Stromal cell of bone marrow (primary cell): ENCODE data around the gene PLIN4.
"Not testable (repeated sequence)": the region's sequence is repeated elsewhere in the genome, so short reads cannot be mapped to it uniquely, and the experiment has no call there.

Experiments
- DNase-seq: peaks from one replicate; pipeline ENCODE4 v3.0.0-alpha.2; 2012; ENCODE audit warnings: low read depth

PLIN4 gene

GRCh38 chr19:4543842-4544647 is 25.8 kb upstream of the PLIN4 start:
- DNase-seq = no peak

DNA sequence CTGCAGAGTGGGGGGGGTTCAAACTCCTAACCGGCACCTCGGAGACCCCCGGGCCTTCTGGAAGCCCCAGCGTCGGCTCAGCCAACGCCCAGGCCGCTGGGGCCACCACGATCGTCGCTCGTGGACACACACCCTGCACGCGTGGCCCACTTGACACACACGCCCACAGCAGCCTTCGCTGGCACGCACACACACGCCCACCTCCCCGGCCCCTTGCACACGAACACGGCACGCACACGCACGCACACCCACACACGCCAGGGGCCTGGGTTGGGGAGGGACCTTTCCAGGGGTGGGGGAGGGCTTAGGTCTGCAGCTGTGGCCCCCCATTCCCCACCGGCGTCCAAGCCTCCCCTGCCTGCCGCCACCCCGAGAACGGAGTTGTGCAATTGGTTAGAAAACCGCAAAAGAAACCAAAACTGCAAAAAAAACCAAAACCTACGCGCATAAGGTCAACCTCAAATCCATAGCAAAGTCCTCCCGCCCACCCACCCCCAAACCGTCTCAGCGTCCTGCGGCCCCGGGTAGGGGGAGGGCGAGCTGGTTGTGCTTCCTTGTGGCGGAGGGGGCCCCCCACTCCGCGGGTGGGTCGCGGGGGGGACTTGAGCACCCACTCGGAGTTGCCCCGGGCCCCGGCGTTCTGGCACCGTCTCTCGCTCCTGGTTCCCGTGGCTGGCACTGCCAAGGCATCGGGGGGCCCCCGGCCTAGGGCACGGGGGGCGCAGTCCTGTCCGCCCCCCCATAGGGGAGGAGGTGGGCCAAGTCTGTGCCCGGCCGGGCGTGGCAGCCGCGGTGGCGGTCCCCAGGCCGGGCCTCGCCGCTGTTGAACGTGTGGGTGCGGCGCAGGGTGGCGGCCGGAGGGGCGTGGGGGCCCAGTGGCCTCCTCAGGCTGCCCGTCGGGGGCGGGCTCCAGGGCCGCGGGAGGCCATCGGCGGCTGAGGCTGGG is 24.9 kb upstream of the PLIN4 start:
- DNase-seq = no peak

GRCh38 chr19:4541806-4542145 is 23.5 kb upstream of the PLIN4 start:
- not testable (repeated sequence) for DNase-seq

GRCh38 chr19:4541114-4541805 is 23.0 kb upstream of the PLIN4 start:
- no peak for DNase-seq

- no peak for DNase-seq
Measured at GRCh38 chr19:4539693-4540581, 21.7 kb upstream of the PLIN4 start, which contains the start of gene LRG1. Gene LRG1 (minus strand): TSS chr19:4540036. CDS start chr19:4540013, 23 bp downstream.

- DNase-seq = no peak
Measured at GRCh38 chr19:4539169-4539692, 20.9 kb upstream of the PLIN4 start.

DNA sequence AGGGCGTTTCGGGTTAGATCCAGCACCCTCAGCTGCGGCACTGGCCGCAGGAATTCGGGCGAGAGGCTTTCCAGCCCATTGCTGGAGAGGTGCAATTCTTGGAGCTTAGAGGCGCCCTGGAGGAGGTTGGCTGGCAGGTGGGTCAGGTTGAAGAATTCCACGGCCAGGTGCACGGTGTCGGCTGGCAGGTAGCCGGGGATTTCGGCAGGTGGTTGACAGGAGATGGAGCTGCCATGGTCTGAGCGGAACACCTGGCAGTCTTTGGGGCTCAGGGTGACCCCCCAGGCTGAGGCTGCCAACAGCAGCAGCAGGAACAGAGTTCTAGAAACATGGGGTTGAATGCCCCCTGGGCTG is 20.3 kb upstream of the PLIN4 start:
- no peak for DNase-seq

DNA sequence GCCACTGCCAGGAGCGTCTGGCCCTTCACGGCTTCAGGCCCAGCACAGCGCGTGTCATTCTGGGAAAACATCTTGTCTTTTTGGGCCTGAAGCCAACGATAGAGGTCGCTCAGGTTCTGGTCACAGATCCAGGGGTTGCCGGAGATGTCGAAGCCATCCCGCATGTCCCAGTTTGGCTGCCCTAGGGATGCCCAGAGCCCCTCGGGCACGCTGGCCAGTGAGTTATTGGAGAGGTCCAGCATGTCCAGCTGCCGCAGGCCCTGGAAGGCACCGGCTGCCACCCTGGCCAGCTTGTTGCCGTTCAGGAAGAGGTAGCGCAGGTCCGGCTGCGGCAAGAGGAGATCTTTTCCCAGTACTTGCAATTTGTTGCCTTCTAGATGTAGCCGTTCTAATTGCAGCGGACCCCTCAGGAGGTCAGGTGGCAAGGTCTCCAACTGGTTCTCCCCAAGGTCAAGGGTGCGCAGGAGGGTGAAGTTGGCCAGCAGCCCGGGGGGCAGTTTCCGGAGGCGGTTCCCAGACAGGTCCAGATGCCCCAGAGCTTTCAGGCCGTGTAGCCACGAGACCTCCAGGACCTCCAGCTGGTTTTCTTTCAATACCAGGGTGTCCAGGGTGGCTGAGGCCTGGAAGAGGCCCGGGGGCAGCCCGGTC is 19.8 kb upstream of the PLIN4 start:
- DNase-seq = no peak

DNA sequence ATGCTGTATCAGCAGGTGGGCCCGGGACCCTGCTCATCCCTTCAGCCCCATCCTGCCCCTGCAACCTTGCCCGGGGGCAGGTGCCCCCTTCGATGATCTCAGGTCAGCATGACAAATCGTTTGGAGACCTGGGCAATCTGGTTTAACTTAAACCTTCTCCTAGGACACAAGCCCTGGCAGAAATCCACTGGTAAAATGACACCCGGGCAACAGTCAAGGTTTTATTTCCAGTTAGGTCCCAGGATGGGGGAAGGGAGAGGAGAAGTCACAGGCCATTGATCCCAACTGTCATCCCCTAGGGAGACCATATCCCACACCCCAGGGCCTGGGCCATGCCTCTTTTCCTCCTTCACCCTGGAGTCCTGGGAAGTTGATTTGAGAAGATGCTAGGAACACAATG is 18.5 kb upstream of the PLIN4 start:
- DNase-seq = no peak

DNA sequence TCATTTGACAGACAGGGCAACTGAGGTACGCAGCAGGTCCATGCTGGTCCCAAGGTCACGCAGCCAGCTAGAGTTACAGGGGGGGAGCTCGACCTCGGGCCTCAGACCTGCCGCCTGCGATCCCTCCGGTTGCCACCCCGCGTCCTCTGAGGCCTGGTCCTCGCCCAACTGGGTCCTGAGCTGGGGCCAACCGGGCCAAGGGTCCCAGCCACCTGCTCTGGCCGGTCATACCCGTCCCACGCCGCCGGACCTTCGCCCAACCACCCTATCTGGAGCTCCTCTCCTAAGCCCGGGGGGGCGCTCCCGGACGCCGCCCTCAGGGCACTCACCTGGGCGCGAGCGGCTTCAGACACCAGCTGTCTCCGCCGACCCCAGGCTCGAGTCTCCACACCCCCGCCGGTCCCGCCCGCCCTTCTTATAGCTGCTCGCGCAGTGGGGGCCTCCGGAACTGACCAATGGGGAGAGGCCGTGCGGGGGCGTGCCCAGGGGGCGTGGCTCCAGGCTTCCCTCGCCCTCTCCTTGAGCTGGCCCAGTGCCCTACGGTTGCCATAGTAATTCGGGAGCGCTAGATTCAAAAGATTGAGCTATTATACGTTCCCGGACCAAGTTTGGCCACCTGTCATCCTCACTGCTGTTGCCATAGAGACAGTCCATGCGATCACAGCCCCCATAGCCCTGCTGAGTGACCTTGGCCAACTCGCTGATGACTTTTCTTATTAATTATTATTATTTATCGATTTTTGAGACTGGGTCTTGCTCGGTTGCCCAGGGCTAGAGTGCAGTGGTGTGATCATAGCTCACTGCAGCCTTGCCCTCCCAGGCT is 16.8 kb upstream of the PLIN4 start, which contains the start of gene PLIN5:
Gene PLIN5 (minus strand): TSS at position 389 of the 823 bp plus-strand sequence. CDS start 1,150 bp downstream, outside the sequence.
- DNase-seq = no peak

DNA sequence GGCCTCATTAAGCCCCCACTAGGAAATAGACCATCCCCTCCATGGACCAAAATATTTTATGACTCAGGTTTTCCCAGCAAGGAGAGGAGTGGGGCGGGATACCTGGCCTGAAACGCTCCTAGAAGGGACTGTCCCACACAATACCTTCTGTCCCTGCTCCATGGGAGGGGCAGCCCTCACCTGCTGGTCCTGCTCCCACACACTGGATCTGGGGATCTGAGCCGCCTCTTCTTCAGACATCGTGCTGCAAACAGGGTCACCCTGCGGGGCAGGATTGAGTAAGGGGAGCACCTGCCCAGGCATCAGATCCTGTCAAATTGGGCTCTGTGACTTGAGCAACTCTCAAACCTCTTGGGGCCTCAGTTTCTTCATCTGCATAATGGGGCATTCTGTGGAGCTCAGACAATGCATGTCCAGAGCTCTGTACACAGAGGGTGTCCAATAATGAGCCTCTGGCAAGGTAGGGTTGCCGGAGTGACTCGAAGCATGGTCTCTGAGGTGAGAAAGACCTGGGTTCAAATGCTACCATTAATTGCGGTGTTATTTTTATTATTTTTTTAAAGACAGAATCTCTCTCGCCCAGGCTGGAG is 15.6 kb upstream of the PLIN4 start:
- DNase-seq = no peak

DNA sequence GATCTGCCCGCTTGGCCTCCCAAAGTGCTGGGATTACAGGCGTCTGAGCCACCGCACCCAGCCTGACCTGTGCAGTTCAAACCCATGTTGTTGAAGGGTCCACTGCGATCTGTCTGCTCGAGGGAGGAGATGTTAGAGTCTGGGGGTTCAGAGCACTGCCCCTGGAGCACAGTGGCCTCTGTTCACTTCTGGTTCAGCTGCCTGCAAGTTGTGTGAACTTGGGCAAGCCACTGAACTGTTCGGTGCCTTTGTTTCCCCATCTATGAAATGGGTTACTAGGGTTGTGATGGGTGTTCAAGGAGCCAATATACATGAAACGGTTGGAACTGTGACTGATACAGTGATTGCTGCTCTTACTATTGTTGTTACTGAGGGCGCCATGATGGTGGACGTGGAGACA is 15.0 kb upstream of the PLIN4 start:
- no peak for DNase-seq

DNA sequence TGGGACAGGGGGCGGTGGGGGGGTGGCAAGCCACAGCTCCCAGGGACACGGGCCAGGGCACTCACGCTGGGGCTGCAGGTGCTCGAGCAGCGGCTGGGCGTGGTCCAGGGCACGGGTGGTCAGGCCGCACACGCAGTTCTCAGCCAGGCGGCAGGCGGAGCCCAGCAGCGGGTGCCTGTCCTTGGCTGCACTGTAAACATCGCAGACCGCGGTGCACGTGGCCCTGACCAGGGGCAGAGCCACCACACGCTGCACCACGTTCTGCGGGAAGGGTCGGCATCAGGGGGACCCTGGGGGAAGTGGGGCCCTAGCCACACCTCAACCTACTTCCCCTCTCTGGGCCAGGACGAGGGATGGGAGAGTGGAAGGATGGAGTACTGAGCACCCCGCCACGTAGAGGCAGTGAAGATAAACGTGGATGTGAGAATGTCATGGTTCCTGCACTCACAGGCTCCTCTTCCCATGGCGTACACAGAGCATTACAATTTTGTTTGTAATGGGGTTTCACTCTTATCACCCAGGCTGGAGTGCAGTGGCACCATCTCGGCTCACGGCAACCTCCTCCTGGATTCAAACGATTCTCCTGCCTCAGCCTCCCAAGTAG is 13.4 kb upstream of the PLIN4 start:
- no peak for DNase-seq

GRCh38 chr19:4529924-4530522 is 11.7 kb upstream of the PLIN4 start:
- no peak for DNase-seq

- no peak for DNase-seq
Measured at GRCh38 chr19:4528843-4529242, 10.6 kb upstream of the PLIN4 start.

GRCh38 chr19:4527377-4527776 is 9.1 kb upstream of the PLIN4 start:
- not testable (repeated sequence) for DNase-seq

- DNase-seq = no peak
Measured at GRCh38 chr19:4525563-4526002, 7.3 kb upstream of the PLIN4 start.

- no peak for DNase-seq
Measured at GRCh38 chr19:4524808-4525562, 6.7 kb upstream of the PLIN4 start.
